Fibroblast of lung (primary cell): ENCODE data around the gene MATK. TPM values are rescaled to one million over a fixed set of nuclear protein-coding genes. Genes with fewer than 3 reads are reported as not detected.

ENCODE experiments used
- DNase-seq, 2 donors: peaks; one replicate each; pipeline versions ENCODE4 v3.0.0 to v3.0.0-alpha.2; 2010; ENCODE audit warnings: low read depth in 2 of 2
- H2AFZ ChIP-seq: 2 replicates; pipeline ENCODE4 v1.5.1; 2012; ENCODE audit warnings: low read length, control low read depth, inconsistent platforms
- H3K27ac ChIP-seq: 2 replicates; pipeline ENCODE4 v1.5.1; 2011; ENCODE audit warnings: low read length, control low read depth; ENCODE audit not compliant: insufficient read depth
- H3K27me3 ChIP-seq: 2 replicates; pipeline ENCODE4 v1.5.1; 2011; ENCODE audit warnings: mild to moderate bottlenecking, low read length; ENCODE audit not compliant: control insufficient read depth, insufficient read depth
- H3K36me3 ChIP-seq: 2 replicates; pipeline ENCODE4 v1.5.1; 2011; ENCODE audit warnings: low read length; ENCODE audit not compliant: control insufficient read depth, insufficient read depth
- H3K4me1 ChIP-seq: 2 replicates; pipeline ENCODE4 v1.5.1; 2011; ENCODE audit warnings: low read length; ENCODE audit not compliant: control insufficient read depth, insufficient read depth; ENCODE audit errors: extremely low read depth
- H3K4me2 ChIP-seq: 2 replicates; pipeline ENCODE4 v1.5.1; 2011; ENCODE audit warnings: low read length, control low read depth; ENCODE audit not compliant: insufficient read depth; ENCODE audit errors: extremely low read depth
- H3K4me3 ChIP-seq, 4 experiments: fragments of 200-600 bp in 1 of 4; sonication (generic) in 1 of 4; replicated peaks in 1 of 4; 2 replicates each; pipeline ENCODE4 v1.5.1; 2011 to 2016; ENCODE audit warnings: low read length in 4 of 4, low read depth in 3 of 4, mild to moderate bottlenecking in 3 of 4, control low read depth in 2 of 4, inconsistent platforms in 1 of 4, mixed read lengths in 1 of 4; ENCODE audit not compliant: insufficient read depth in 1 of 4; ENCODE audit errors: control extremely low read depth in 1 of 4
- H3K79me2 ChIP-seq: 2 replicates; pipeline ENCODE4 v1.5.1; 2012; ENCODE audit warnings: mild to moderate bottlenecking, low read length, inconsistent platforms; ENCODE audit not compliant: control insufficient read depth, insufficient read depth
- H3K9ac ChIP-seq: 2 replicates; pipeline ENCODE4 v1.5.1; 2011; ENCODE audit warnings: mild to moderate bottlenecking, low read length, control low read depth; ENCODE audit not compliant: insufficient read depth
- H3K9me3 ChIP-seq: 2 replicates; pipeline ENCODE4 v1.5.1; 2012; ENCODE audit warnings: low read depth, low read length; ENCODE audit not compliant: control insufficient read depth, insufficient read depth
- H4K20me1 ChIP-seq: 2 replicates; pipeline ENCODE4 v1.5.1; 2011; ENCODE audit warnings: low read length; ENCODE audit not compliant: control insufficient read depth, insufficient read depth; ENCODE audit errors: extremely low read depth
- CTCF ChIP-seq, 2 donors: IDR thresholded peaks in 1 of 2; conservative IDR thresholded peaks in 1 of 2; 1 replicate in 1 of 2; 2 replicates in 1 of 2; pipeline ENCODE4 v1.5.1; 2011 to 2012; ENCODE audit warnings: low read length in 2 of 2, control low read depth in 1 of 2, inconsistent platforms in 1 of 2, low read depth in 1 of 2, mild to moderate bottlenecking in 1 of 2
- EZH2 ChIP-seq: IDR thresholded peaks from 2 replicates; pipeline ENCODE4 v1.5.1; 2012; ENCODE audit warnings: low read length, control low read depth, mild to moderate bottlenecking; ENCODE audit errors: missing control alignments
- polyA plus RNA-seq, 2 donors: library from polyadenylated mRNA; depleted of rRNA in 1 of 2; stranded (reverse) in 1 of 2; unstranded in 1 of 2; fragments of >200 nt; gene quantifications; 2 replicates each; pipeline ENCODE4 v1.2.1, GENCODE V29; 2011 to 2012; ENCODE audit warnings: missing spikeins in 1 of 2
- total RNA-seq: library from RNA; depleted of rRNA; stranded (reverse); fragments of >200 nt; gene quantifications from 2 replicates; pipeline ENCODE4 v1.2.1, GENCODE V29; 2014

The MATK gene
- total and polyA plus RNA-seq, 2 donors (not counting 1 experiment from before 2014, with no cell fraction given) = under 0.01 TPM; not detected in 1

DNA sequence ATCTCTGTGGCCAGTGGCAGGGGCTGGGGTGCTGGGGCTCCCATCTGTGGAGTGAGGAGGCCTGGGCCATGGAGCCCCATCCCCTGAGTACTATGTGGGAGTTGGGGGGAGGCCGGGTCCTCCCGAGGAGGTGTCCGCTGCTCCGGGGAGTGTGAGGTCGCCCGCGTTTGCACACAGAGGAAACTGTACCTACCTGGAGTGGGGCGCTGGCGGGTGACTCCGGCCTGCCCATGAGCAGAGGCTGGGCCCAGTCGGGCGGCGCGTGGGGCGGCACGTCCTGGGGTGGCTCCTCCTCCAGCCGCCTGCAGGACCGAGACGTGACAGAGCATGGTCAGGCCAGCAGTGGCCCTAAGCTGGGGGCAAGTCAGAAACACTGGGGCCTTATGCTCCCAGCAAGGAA is 33.8 kb upstream of the MATK start:
- Histone ChIP-seq H3K27me3 (no peaks in the 10 kb centered on the region), H3K27ac (no peak overlapping the region), H3K9ac (no peak overlapping the region), H3K36me3 (no peaks in the 10 kb centered on the region), H3K9me3 (no peaks in the 10 kb centered on the region), H2AFZ (no peak overlapping the region), H3K79me2 (no peaks in the 10 kb centered on the region), H3K4me2 (no peak overlapping the region), H3K4me1 (no peaks in the 10 kb centered on the region), H4K20me1 (no peaks in the 10 kb centered on the region), H3K4me3 (no peak overlapping the region)
- DNase-seq = no peak
- TF ChIP-seq EZH2 = no peak
- no peak for TF ChIP-seq CTCF (conservative IDR thresholded peaks at IDR 0.05 in 1 of 2, IDR thresholded peaks at IDR 0.05 in 1 of 2; ENCODE audit: low read depth in 1 of 2, low read length in 2 of 2)

- no peak overlapping the region for H2AFZ ChIP-seq
Observed at GRCh38 chr19:3818918-3819317, 32.7 kb upstream of the MATK start.

DNA sequence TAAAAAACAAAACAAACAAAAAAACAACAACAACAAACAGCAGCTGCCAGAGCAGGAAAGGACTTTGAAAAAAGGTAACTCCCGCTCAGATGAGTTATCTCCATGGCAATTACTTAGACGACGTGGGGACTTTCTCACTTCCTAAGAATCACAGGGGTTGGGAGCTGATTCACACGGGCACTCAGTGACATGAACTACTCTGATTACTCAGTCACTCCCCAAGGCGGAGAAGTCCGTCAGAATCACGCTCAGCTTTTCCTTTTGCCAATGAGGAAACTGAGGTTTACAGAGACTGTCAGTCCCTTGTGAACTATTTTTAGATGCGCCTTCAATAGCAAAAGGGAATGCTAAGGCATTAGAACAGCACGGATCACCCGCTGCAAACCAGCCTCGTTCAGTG is 32.3 kb upstream of the MATK start:
- no peak for TF ChIP-seq CTCF (conservative IDR thresholded peaks at IDR 0.05 in 1 of 2, IDR thresholded peaks at IDR 0.05 in 1 of 2; ENCODE audit: low read depth in 1 of 2, low read length in 2 of 2)
- no peaks in the 10 kb centered on the region for H3K9me3 ChIP-seq
- H3K4me3 ChIP-seq = no peak overlapping the region
- no peak overlapping the region for H3K9ac ChIP-seq
- no peaks in the 10 kb centered on the region for H3K36me3 ChIP-seq
- peak in 1 of 2 donors; percentile 47 for DNase-seq
- no peak overlapping the region for H2AFZ ChIP-seq
- no peaks in the 10 kb centered on the region for H3K4me1 ChIP-seq
- H3K27ac ChIP-seq = no peak overlapping the region
- no peaks in the 10 kb centered on the region for H4K20me1 ChIP-seq
- no peak overlapping the region for H3K4me2 ChIP-seq
- no peaks in the 10 kb centered on the region for H3K27me3 ChIP-seq
- no peaks in the 10 kb centered on the region for H3K79me2 ChIP-seq

More at GRCh38 chr19:3818918-3819317, 32.7 kb upstream of the MATK start:
- Histone ChIP-seq H3K9ac (no peak overlapping the region), H4K20me1 (no peaks in the 10 kb centered on the region), H3K36me3 (no peaks in the 10 kb centered on the region), H3K9me3 (no peaks in the 10 kb centered on the region), H3K4me3 (no peak overlapping the region), H3K27ac (no peak overlapping the region), H3K4me1 (no peaks in the 10 kb centered on the region), H3K27me3 (no peaks in the 10 kb centered on the region), H3K79me2 (no peaks in the 10 kb centered on the region), H3K4me2 (no peak overlapping the region)
- TF ChIP-seq EZH2 = no peak
- no peak for DNase-seq
